ENCODE data around the gene ORM1. TPM values are rescaled to one million over a fixed set of nuclear protein-coding genes. Genes with fewer than 3 reads are reported as not detected.

The ORM1 gene
- total RNA-seq, 1 donor from 2014 or later: 5.2 TPM

GRCh38 chr9:114307899-114308267, 15.0 kb upstream of the ORM1 start:
- Histone ChIP-seq H3K4me1 (no peaks in the 10 kb centered on the region), H3K4me3 (no peak overlapping the region), H3K36me3 (no peaks in the 10 kb centered on the region), H3K9me3 (no peaks in the 10 kb centered on the region), H3K27ac (no peak overlapping the region), H3K27me3 (no peaks in the 10 kb centered on the region)
- intact Hi-C loops (cut with DNase I): no loop called here
- DNase-seq (no peak), ATAC-seq (no peak)
- no peak for TF ChIP-seq CTCF (IDR thresholded peaks at IDR 0.05)

- Histone ChIP-seq H3K4me3 (no peak overlapping the region), H3K27ac (no peak overlapping the region), H3K27me3 (no peaks in the 10 kb centered on the region), H3K4me1 (no peaks in the 10 kb centered on the region), H3K9me3 (no peaks in the 10 kb centered on the region), H3K36me3 (no peaks in the 10 kb centered on the region)
- ATAC-seq (no peak), DNase-seq (peak; percentile 48)
- TF ChIP-seq CTCF (IDR thresholded peaks at IDR 0.05): no peak
- intact Hi-C loops (cut with DNase I): no loop called here
Measured at GRCh38 chr9:114308361-114308950, 14.4 kb upstream of the ORM1 start.

GRCh38 chr9:114309096-114309495, 13.8 kb upstream of the ORM1 start:
- ATAC-seq (no peak), DNase-seq (peak; percentile 22)
- Histone ChIP-seq H3K27me3 (no peaks in the 10 kb centered on the region), H3K9me3 (no peaks in the 10 kb centered on the region), H3K4me1 (no peaks in the 10 kb centered on the region), H3K4me3 (no peak overlapping the region), H3K27ac (no peak overlapping the region), H3K36me3 (no peaks in the 10 kb centered on the region)
- intact Hi-C loops (cut with DNase I): no loop called here
- no peak for TF ChIP-seq CTCF (IDR thresholded peaks at IDR 0.05)

DNA sequence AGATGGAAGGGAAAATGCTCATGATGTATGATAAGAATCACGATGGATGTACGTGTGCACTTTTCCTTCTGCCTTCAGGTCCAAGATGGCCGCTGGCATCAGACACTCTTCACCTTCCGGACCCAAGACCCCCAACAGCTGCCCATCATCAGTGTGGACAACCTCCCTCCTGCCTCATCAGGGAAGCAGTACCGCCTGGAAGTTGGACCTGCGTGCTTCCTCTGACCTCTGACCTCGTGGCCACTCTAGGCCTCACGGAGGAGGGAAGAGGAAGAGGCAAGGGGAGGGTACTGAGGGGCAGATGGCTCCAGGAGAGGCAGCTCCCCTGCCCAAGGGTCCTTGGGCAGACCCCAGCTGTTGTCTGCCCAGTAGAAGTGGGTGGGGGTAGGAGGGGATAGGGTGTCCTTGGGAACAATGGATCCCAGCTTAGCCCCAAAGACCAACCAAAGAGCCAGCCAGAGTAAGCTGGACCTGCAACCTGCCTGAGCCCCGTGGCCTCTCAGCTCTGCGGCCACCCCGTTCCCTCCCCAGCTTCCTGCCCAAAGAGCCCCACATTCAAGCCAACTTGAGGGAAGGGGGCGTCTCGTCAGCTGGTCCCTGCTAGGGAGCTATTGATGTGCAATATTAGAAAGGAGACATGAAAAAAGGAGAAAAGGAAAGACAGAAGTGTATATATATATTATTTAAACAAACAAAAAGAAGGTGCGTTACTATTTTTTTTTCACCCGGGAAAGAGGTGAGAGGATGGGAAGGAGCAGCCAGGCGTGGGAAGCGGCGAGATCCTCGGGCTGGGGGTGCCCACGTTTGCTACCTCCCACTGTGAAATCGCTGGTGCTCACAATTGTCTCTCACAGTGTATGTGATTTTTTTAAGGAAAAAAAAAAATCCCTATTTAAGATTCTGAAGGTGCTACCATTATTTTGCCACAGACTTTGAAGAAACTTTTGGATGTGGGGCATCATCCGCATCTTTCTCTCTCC, 12.1 kb upstream of the ORM1 start:
- intact Hi-C loops (cut with DNase I): no loop called here
- ATAC-seq (no peak), DNase-seq (peak; percentile 38)
- no peak for TF ChIP-seq CTCF (IDR thresholded peaks at IDR 0.05)
- no peaks in the 10 kb centered on the region for H3K36me3 ChIP-seq
- no peak overlapping the region for H3K4me3 ChIP-seq
- no peaks in the 10 kb centered on the region for H3K4me1 ChIP-seq
- no peaks in the 10 kb centered on the region for H3K9me3 ChIP-seq
- no peak overlapping the region for H3K27ac ChIP-seq
- H3K27me3 ChIP-seq: no peaks in the 10 kb centered on the region

- ATAC-seq (no peak), DNase-seq (peak; percentile 30)
- H3K27me3 ChIP-seq: no peaks in the 10 kb centered on the region
- H3K9me3 ChIP-seq: no peaks in the 10 kb centered on the region
- no peak overlapping the region for H3K4me3 ChIP-seq
- no peaks in the 10 kb centered on the region for H3K4me1 ChIP-seq
- H3K36me3 ChIP-seq: no peaks in the 10 kb centered on the region
- TF ChIP-seq CTCF (IDR thresholded peaks at IDR 0.05): no peak
- no peak overlapping the region for H3K27ac ChIP-seq
- intact Hi-C loops (cut with DNase I): no loop called here
Measured at GRCh38 chr9:114311571-114312512, 11.1 kb upstream of the ORM1 start.

Measured in upper lobe of right lung (tissue), 1 donor.